NK-92 treated with Interleukin-12 subunit alpha and Interleukin-12 subunit beta, amount 100 ng/mL, for 24 hours (cell line): Measurements from ENCODE around the gene SNUPN.
"Not testable (repeated sequence)": the region's sequence is repeated elsewhere in the genome, so short reads cannot be mapped to it uniquely, and the experiment has no call there.

Source experiments
- DNase-seq: peaks from one replicate; lab custom pipeline; 2025; lab: John Stamatoyannopoulos, UW

SNUPN gene

GRCh38 chr15:75637245-75638009 lies 11.9 kb upstream of the SNUPN start:
- DNase-seq = no peak

DNA sequence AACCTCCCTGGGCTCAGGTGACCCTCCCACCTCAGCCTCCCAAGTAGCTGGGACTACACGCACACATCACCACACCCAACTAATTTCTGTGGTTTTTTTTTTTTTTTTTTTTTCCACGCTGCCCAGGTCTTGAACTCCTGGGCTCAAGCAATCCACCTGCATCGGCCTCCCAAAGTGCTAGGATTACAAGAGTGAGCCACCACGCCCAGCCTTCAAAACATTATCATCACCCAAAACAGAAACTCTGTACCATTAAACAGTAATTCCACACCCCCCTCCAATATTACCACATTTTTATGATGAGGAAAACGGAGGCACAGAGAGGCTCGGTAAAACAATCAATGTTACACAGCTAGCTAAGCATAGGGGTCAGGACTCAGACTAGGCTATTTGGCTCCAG lies 10.5 kb upstream of the SNUPN start:
- DNase-seq = no peak

DNA sequence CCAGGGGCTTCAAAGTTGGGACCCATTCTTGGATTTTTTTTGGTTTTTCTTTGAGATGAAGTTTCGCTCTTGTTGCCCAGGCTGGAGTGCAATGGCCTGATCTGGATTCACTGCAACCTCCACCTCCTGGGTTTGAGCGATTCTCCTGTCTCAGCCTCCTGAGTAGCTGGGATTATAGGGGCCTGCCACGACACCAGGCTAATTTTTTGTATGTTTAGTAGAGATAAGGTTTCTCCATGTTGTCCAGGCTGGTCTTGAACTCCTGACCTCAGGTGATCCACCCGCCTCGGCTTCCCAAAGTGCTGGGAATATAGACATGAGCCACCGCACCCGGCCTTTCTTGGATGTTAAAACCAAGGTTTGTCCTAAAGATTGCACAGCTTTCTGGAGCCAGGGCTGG lies 8.4 kb upstream of the SNUPN start:
- not testable (repeated sequence) for DNase-seq

DNA sequence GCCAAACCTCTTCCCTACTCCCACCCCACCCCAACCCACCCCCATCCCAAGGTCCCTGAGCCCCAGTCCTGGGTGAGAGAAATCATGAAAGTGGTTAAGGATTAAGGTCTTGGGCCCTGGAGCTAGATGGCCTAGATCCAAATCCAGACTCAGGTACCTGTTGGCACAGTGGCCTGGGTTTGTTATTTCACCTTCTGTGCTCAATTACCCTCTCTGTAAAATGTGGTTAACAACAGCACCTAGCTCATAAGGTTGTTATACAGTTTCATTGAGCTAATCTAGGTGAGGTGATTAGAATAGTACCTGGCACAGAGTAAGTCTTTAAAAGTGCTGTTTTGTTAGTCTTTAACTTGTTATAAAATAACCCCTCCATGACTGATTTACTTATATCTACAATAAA lies 6.4 kb upstream of the SNUPN start:
- DNase-seq = no peak

GRCh38 chr15:75622505-75622904 lies 3.0 kb downstream of the SNUPN start:
- no peak for DNase-seq

GRCh38 chr15:75620841-75621391 lies 4.6 kb downstream of the SNUPN start:
- no peak for DNase-seq

DNA sequence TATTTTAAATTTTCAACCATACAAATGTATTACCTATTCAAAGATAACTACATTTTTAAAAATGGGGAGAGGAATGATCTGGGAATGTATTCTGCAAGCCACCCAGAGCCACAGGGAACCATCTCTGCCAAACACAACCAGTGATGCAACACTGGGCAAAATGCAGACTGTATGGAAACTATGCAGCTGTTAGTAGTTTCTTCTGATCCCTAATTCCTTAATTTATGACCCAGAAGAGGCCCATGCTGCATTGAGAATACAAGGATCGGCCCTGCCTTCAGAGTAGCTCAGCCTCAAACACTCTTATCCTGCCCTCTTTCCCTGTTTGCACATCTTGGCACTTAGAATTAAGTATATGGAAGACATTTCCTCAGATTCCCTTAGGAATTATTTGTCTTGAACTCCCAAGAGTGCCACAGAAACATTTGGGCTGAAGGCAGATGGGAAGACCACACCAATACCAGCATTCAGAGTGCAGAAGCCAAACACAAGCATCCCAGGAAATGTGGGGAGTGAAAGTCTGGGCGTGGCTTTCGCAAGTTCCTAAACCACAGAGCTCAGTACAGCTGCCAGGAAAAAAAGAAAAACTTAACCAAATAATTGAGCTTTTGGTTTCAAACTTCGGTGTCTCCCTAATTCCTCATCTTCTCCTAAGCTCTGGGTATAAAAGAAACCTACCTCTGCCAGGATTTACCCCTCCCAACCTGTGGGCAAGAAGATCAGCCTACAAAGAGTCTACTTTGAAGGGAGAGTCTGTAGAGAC lies 5.3 kb downstream of the SNUPN start:
- DNase-seq = no peak

DNA sequence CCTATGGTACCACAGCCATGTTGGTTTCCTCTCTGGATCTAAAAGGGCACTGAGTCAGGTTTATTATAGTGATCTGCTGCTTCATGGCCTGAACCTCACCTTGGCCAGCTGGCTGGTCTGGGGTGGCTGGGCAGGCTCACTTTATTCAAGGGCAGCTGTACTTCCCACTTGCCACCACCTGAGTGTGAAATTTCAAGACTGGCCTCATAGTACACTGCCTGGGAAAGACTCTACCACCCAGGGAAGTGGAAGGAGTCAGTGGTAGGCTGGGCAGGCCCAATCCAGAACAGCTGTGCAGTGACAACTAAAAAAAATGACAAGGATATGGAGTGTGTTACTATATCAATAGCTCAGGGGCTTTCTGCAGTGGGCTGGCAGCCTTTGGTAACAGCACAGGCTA lies 8.8 kb downstream of the SNUPN start:
- DNase-seq = no peak

- no peak for DNase-seq
These were observed 18.5 kb downstream of the SNUPN start for GRCh38 chr15:75606711-75607699.

DNA sequence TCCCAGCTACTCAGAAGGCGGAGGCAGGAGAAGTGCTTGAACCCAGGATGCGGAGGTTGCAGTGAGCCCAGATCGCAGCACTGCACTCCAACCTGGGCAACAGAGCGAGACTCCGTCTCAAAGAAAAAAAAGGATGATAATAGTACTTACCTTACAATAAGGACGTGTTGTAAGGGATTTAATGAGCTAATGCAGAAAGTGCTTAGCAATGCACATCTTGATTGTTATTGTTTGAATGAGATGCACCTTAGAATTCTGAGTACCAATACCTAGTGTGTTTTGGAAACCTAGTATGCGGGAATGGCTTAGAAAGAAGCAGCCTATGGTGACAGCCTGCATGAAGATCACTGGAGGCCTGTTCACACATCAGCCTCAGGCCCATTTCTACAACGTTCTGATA lies 19.5 kb downstream of the SNUPN start:
- no peak for DNase-seq

GRCh38 chr15:75599401-75599800 lies 26.1 kb downstream of the SNUPN start:
- DNase-seq = no peak

- DNase-seq = no peak
These were observed 27.2 kb downstream of the SNUPN start for GRCh38 chr15:75598361-75598760.

GRCh38 chr15:75597667-75598341 lies 27.7 kb downstream of the SNUPN start:
- DNase-seq = no peak

DNA sequence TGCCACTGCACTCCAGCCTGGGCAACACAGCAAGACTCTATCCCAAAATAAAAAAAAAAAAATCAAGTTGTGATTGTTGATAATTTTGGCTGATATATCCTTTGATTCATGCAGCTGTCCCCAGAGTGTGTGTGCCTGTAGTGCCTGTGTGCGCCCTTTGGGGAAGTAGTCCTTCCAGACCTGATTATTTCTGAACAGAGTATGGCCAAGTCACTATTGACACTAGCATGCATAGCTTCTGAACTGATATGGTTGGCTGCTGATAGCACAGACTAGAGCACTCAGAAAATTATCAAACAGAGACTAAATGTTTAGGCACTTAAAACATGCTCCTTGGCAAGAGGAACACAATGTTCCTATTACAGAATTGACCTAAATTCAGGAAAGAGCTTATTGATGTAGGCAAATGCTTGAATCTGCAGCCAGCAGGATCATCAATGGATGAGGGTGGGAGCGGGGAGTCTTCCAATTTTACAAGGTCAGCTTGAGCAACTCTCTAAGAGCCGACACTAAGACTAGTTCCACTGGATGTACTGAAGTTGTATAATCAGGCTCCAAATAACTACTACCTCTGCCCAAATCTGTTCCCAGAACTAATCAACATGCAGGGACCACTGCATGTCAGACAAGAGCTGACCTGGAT lies 28.7 kb downstream of the SNUPN start:
- no peak for DNase-seq

- DNase-seq = no peak
These were observed 31.2 kb downstream of the SNUPN start for GRCh38 chr15:75594276-75594675.

DNA sequence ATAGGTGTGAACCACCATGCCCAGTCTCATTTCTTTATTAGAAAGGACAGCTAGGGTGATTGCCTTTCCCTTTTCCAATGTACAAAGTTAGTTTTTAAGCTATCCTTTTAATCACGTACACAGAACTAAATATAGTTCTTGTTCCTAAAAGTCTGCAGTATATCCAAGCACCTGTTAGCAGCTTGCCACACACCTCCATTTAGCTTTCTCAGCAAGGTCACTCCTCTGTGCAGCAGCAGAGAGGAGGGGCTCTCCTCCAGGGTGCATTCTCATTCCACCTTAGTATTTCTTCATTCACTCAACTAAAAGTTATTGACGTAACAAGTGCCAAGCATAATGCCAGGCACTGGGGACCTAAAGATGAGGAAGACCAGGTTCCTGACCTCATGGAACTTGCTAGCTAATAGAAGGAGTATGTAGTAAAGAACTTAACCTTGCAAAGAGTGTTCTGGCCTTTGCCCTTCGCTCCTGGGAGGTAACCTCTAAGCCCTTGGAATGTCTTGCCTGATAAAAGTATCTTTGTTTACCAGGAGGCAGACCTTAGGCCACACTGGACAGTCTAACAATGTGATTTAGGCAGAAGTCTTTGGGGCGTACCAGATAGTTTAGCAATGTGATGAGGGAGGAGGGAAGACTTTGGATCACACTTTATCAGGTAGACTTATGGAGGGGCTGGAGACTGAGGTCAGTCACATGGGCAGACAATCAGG lies 33.7 kb downstream of the SNUPN start:
- no peak for DNase-seq

GRCh38 chr15:75590239-75590638 lies 35.3 kb downstream of the SNUPN start:
- no peak for DNase-seq

DNA sequence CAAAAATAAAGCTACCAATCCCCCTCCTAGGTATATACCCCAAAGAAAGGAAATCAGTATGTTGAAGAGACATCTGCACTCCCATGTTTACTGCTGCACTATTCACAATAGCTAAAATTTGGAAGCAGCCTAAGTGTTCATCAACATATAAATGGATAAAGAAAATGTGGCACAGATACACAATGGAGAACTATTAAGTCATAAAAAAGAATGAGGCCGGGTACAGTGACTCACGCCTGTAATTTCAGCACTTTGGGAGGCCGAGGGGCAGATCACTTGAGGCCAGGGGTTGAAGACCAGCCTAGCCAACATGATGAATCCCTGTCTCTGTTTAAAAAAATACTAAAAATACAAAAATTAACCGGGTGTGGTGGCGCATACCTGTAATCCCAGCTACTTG lies 36.5 kb downstream of the SNUPN start:
- DNase-seq = no peak

- not testable (repeated sequence) for DNase-seq
These were observed 39.1 kb downstream of the SNUPN start for GRCh38 chr15:75586422-75586821.

DNA sequence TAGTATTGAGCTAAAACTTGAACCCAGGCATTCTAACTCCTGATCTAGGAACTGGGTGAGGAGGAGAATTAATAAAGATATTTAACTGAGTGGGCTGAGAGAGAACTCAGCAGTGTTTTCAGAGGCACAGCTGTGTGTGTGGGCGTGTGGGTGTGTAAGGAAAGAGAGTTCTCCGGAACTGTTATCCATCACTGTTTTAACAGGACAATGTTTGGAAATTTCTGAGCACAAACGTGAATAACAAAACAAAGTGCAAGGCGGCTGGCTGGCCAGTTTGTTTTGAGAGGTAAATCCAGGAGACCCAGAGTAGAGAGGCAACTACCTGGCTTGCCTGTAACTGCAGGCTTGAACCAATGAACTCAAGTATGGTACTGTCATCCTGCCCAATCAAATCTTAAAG lies 41.4 kb downstream of the SNUPN start:
- DNase-seq = no peak
